ENCODE measurements around the gene CDK10.
"Not testable (repeated sequence)": the region's sequence is repeated elsewhere in the genome, so short reads cannot be mapped to it uniquely, and the experiment has no call there.

CDK10 gene, protein sequence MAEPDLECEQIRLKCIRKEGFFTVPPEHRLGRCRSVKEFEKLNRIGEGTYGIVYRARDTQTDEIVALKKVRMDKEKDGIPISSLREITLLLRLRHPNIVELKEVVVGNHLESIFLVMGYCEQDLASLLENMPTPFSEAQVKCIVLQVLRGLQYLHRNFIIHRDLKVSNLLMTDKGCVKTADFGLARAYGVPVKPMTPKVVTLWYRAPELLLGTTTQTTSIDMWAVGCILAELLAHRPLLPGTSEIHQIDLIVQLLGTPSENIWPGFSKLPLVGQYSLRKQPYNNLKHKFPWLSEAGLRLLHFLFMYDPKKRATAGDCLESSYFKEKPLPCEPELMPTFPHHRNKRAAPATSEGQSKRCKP

DNA sequence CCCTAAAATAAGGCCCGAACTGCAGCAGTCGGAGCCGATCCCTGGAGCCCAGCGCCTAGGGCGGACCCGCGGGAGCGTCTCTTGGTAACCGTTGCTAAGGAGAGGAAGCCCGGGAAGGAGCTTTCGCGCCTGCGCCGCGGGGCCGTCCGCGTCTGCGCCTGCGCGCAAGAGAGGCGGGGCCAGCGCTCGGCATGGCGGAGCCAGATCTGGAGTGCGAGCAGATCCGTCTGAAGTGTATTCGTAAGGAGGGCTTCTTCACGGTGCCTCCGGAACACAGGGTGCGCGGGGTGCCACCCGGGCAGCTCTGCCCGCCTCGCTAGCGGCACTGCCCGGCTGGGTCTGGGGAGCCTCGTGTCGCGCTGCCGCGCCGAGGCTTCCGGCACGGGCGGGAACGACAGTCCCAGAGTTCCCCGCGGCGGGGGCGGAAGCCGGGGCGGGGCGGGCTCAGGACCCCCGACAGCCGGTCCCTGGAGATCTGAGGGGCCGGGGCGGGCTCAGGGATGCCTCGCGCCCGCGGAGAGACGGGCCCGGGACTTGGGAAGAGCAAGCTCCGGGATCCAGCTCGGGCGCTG, at the start of gene CDK10:
CDK10 (plus strand) TSS at position 170 of the 572 bp plus-strand sequence; CDS start at position 192, 22 bp downstream.
- peak; percentile 66 to 67 for DNase-seq (ENCODE audit: low read depth in 2 of 2)

DNA sequence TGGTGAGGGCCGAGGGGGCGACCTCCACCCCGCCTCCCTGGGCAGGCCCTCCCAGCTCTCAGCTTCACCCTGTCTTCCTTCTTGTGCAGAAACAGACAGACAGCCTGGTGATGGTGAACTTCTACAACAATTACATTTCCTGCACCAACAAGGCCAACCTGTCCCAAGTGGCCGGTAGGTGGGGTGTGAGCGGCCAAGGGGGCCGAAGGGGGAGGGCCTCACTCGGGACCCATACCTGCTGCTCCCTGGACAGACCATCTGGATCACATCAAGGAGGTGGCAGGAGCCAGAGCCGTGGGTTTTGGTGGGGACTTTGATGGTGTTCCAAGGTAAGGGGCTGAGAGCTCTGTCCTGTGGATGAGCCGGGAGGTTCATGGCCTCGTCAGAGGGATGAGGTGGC, 49.1 kb upstream of the CDK10 start:
- no peak for DNase-seq (ENCODE audit: low read depth in 2 of 2)

DNA sequence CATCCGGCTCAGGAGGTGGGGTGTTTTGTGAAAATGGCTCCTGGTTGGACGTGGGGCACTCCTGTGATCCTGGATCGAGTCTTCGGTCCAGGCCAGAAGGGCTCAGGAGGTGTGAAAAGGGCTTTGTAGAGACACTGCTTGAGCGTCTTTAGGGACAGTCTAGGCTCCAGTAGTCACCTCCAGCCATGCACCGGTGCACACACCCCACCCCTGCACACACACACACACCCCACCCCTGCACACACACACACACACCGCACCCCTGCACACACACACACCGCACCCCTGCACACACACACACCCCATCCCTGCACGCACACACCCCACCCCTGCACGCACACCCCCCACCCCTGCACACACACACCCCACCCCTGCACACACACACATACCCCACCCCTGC, 48.0 kb upstream of the CDK10 start:
- no peak for DNase-seq (ENCODE audit: low read depth in 2 of 2)

DNA sequence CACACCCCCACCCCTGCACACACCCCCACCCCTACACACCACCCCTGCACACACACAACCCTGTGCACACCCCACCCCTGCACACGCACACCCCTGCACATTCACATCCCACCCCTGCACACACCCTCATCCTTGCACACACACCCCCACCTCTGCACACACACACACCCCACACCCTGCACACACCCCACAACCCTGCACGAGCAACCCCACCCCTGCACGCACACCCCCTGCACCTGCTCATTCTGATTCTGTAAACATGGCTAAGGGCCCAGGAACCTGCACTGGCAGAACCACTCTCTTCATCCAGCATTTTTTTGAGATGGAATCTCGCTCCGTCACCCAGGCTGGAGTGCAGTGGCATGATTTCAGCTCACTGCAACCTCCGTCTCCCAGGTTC, 47.1 kb upstream of the CDK10 start:
- no peak for DNase-seq (ENCODE audit: low read depth in 2 of 2)

DNA sequence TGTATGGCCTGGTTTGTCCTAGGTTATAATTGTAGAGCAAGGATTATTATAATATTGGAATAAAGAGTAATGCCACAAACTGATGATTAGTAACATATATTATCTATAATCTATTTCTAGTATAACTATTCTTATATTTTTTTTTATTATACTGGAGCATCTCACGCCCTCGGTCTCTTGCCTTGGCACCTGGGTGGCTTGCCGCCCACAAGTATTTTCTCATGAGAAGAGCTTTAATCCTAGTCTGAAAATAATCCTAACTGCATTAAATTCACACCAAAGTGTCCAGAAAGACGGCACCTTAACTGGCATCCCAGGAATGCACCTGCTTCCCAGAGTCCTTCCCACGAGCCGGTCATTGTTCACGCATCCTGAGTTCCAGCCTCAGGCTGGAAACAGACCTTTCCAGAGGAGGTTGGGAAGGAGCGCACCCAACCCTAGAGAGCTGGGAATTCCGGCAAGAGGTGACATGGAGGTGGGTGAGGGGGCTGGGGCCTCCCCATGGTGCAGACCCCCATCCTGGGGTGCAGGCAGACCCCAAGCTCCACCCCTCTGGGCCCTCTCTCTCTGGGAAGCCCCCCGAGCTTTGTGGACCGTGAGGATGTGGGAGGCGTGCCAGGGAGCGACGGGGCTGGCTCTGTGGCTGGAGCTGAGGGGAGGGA, 44.9 kb upstream of the CDK10 start:
- no peak for DNase-seq (ENCODE audit: low read depth in 2 of 2)

DNA sequence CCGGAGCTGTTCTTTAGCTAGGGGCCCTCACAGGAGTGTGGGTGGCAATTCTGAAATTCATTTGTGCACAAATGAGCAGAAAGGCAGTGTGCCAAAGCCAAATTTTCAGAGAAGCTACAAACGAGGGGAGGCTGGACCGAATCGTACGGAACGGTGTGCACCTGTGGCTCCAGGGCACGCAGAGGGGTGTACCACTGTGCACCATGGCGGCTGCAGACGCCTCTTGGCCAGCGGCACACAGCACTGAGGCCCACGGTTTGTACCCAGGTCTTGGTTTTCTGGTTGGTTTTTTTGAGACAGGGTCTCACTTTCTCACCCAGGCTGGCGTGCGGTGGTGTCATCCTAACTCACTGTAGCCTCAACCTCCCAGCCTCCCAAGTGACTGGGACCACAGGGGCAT, 43.9 kb upstream of the CDK10 start:
- no peak for DNase-seq (ENCODE audit: low read depth in 2 of 2)

DNA sequence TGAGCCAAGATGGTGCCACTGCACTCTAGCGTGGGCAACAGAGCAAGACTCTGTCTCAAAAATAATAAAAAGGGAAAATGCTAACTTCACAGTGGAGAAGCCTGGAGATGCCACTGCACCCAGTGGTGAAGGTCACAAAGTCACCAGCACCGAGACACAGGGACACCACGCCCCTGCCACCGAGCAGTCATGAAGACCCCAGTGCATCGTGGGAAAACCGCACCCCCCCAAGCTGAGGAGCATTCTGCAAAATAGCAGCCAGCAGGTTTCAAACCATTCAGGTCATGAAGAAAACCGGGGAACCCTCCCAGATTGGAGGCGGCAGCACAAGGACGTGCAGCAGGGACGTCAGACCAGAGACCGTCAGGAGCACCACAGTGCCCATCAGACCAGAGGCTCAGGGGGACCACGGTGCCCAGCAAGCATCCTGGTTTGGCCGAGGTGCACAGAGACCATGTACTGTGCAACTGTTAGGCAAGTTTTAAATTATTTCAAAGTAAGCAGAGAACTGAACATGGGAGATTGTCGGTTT, 42.7 kb upstream of the CDK10 start:
- DNase-seq (ENCODE audit: low read depth in 2 of 2) = no peak

DNA sequence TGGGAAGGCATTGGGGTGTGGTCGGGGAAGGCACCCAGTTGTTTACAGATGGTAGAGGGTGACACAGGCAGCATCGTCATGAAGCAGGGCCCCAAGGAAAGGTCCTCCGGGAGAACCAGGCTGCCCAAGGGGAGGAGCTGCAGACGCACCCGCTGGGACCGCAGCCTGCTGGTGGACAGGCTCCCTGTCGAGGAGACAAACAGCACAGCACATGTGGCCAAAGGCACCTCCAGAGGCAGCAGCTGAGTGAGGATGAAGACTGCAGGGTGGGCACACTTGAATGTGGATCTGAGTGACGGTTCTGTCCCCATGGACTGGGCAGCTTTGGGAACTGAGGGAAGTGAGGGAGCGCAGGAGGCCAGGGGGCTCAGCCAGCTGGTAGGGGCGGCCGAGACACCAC, 41.4 kb upstream of the CDK10 start:
- no peak for DNase-seq (ENCODE audit: low read depth in 2 of 2)

DNA sequence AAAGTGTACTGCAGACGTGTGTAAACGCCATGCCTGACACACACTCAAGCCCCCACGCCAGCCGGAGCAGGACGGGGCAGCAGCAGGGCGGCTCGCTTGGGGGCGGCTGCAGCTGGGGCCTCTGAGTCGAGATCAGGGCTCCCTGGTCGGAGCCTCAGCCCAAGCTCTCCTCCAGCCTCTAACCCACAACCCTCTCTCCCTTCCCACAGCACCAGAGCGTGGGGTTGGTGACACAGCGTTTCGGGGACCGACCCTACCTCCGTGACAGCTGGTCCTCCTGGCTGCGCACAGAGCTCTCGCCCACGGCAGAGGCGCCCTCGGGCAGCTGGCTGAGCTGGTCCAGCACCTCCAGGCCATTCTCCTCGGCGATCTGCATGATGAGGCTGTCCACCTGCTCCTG, 40.2 kb upstream of the CDK10 start:
- no peak for DNase-seq (ENCODE audit: low read depth in 2 of 2)

DNA sequence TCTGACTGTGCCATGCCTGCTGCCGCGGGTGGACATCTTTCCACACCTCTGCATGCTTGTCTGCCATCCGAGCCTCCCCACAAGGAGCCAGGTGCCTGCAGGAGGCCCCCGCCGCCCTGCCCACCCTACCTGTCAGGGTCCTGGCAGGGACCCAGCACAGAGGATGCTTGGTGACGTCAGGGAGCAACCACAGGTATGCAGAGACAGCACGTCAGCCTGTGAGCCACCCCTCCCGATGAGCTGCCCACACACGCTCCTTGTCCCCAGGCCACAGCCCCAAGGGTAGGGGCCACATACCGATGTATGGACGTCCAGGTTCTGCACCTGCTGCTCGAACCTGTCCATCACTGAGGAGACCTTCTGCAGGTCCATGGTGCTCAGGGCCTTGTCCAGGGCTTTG, 39.6 kb upstream of the CDK10 start:
- no peak for DNase-seq (ENCODE audit: low read depth in 2 of 2)

DNA sequence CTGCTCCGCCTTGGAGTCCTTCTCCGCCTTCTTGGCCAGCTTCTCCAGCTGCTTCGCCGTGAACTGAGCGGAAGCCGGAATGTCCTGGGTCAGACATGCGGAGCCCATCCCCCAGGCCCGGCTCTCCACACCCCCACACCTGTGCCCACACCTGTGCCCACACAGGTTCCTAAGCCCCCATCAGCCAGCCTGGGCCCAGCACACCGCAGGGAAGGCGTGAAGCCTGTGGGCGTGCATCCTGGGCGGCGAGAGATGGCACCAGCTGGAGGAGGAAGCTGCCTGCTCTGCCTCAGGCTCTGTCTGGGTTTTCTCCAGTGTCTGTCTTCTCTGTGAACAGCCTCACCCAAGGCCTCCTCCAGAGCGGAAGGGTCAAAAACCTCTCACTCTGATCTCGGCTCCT, 34.9 kb upstream of the CDK10 start:
- DNase-seq (ENCODE audit: low read depth in 2 of 2) = no peak

DNA sequence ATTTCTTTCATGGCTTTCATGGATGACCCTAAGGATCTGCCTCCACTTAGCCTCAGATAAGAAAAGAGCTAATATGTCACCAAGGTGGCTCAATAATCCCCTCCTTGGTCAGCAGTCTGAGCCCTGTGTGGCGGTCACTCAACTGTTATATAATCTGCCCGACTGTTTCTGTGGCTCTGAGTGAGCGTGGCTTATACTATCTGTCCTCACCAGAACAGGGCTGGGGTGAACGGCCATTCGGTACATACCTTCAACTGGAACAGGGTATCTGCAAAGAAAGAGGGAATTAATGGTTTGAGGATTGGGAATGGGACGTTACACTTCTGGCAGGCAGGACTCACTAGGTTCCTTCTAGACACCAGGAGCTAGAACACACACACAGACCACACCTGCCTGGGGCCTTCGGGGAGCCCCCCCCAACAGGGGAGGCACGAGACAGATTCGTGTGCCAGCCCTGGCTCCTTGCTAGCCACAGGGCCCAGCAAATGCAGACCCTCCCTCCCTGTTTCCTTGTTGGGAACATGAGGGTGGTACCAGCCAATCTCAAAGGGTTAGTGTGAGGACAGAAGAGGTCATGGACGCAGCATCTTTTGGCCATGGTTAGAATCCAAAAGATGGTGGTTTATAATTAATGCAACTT, 32.7 kb upstream of the CDK10 start:
- no peak for DNase-seq (ENCODE audit: low read depth in 2 of 2)

DNA sequence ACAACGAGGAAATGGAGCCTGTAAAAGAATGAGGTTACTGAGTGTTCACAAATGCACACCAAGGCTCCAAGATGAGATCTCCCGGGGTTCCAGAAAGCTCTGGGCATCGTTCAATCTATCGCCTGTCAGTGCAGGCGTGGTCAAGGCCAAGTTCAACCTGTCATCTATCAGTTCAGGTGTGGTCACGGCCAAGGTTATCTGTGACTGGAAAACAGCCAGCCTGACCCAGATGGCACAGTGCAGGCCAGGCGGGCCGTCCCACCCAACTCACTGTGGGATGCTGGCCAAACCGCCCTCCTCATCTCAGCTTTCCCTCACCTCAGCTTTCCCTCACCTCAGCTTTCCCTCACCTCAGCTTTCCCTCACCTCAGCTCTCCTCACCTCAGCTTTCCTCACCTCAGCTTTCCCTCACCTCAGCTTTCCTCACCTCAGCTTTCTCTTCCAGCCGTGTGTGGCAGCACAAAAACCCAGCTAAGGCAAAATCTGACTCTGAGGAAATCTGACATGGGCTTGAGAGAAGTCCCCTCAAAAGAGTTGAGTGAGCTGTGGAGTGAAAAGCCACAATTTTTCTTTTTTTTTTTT, 31.3 kb upstream of the CDK10 start:
- DNase-seq (ENCODE audit: low read depth in 2 of 2) = no peak

DNA sequence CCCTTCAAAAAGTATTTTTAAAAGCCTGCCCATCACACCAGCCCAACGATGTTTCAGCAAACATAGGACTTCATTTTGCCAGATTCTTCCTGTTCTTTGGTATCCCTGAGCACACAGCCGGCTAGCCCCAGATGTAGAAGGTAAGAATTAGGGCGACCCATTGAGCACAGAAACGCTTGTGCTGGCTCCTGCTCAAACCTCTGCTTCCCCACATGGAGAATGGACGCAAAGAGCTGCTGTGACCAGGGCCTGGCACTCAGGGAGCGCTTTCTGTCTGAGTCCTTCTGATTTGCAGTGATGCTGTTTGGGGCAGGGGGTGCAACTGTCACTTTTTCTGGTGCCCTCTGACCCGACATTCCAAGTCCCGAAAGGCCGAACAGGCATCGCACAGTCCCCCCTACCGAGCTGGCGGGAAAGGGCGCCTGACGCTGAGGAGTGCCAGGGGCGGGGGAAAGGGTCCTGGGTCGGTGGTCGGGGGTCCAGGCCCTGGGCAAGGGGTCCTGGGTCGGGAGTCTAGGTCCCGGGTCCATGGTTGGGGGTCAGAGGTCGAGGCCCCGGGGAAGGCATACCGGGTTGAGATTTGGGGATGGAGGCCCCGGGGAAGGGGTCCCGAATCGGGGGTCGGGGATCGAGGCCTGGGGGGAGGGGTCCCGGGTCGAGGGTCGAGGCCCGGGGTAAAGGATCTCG, 29.9 kb upstream of the CDK10 start:
- no peak for DNase-seq (ENCODE audit: low read depth in 2 of 2)

DNA sequence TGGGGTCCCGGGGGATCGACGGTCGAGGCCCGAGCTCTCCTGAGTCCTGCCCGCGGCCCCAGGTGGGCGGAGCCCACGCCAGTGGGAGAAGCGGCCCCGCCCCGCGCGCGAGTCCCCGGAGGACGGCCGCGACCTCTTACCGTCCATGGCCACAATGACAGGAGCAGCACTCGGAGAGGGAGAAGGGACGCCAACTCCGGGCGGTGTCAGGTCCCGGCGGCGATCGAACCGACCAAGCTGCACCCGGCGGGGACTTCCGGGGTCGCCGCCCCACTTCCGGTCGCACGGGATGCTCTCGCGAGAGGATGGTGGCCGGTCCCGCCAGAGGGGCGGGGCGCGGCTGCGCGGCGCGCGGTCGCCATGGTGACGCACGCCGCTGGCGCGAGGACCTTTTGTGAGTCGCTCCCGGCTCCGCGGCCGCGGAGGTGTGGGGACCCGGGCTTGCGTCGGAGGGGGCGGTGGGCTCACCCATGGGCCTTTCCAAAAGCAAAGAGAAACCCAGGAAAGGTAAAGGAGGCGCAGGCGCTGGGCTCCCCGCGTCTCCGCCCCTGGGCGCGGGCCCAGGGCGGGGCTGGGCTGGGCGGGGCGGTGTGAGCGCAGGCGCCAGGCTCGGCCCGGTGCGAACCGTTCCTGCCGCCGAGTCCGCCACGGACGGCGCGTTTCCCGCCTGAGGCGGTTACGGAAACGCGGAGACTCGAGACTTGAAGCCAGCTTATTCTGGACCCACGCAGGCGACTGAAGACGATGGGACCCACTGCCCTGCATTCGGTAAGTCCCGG, 28.9 kb upstream of the CDK10 start, which contains the start of the genes CHMP1A and SPATA33:
CHMP1A (minus strand) TSS at position 267 of the 779 bp plus-strand sequence; CDS start at position 147, 120 bp downstream.
SPATA33 (plus strand) TSS at position 395 of the 779 bp plus-strand sequence; CDS start at position 471, 76 bp downstream.
- DNase-seq (ENCODE audit: low read depth in 2 of 2) = peak; percentile 52 to 58

DNA sequence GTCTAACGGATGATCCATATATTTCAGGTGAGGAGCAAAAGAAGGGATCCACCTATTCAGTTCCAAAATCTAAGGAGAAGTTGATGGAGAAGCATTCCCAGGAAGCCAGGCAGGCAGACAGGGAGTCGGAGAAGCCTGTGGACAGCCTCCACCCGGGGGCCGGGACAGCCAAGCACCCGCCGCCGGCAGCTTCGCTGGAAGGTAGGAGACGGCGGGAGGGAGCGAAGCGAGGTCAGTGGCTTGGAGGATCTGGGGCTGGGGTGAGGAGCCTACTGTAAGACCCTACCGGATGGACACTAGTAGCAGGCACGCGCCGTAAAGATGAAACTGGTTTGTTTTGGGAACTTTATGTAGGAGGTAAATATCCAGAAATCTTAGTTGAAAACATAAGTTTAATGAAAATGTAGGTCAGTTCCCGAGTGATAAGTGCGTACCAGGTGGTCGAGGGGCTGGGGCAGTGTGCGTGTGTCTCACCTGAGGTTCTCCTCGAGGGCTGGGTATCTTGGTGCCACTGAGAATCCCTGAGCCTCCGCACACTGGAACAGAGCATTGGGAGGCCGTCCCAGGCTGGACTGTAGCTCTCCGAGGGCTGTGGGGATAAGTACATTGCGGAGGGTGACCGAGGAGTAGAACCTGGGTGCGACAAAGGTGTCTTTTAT, 28.1 kb upstream of the CDK10 start:
- no peak for DNase-seq (ENCODE audit: low read depth in 2 of 2)

DNA sequence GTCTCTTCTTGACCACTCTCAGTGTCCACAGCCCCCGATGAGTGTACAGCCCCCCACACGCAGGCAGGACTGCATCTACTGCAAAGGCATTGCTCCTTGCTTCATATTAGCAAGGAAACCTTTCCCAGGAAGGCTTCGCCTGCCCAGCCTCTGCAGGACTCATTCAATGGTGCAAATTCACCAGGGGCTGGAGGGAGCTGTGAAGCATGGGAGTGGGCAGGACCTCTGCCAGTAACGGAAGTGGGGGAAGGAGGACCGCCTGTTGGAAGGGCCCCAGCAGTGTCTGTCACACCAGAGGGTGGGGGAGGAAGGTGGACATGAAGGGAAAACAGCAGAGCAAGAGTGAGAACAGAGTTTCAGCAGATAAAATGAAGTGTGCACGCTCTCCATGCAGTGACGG, 26.3 kb upstream of the CDK10 start:
- DNase-seq (ENCODE audit: low read depth in 2 of 2) = no peak

DNA sequence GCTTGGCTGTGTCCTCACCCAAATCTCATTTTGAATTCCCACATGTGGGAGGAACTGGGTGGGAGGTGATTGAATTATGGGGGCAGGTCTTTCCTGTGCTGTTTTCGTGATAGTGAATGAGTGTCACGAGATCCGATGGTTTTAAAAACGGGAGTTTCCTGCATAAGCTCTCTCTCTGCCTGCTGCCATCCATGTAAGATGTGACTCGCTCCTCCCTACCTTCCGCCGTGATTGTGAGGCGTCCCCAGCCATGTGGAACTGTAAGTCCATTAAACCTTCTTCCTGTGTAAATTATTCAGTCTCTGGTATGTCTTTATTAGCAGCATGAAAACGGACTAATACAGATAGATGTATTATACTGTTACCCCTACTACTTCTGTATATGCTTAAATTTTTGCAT, 25.3 kb upstream of the CDK10 start:
- DNase-seq (ENCODE audit: low read depth in 2 of 2) = no peak

DNA sequence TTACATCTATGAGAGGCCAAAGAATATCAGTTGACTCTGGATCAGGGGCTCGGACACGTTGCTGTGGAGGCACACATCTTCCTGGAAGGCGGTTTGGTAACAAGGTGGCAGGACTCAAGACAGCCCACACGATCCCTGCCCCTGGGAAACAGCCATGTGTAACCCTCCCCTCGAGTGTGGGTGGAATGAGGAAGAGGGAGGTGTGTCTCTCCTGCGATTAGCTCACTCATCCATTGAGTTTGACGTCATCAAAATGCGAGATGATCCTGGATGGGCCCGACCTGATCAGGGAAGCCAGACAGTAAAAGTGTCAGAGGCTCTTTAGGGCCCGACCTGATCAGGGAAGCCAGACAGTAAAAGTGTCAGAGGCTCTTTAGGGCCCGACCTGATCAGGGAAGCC, 22.3 kb upstream of the CDK10 start:
- not testable (repeated sequence) for DNase-seq (ENCODE audit: low read depth in 2 of 2)

DNA sequence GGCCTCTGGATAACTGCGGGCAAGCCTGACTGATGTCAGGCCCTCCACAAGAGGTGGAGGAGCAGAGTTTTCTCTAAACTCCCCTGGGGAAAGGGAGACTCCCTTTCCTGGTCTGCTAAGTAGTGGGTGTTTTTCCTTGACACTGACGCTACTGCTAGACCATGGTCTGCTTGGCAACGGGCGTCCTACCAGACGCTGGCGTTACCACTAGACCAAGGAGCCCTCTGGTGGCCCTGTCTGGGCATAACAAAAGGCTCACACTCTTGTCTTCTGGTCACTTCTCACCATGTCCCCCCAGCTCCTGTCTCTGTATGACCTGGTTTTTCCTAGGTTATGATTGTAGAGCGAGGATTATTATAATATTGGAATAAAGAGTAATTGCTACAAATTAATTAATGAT, 19.5 kb upstream of the CDK10 start:
- DNase-seq (ENCODE audit: low read depth in 2 of 2) = not testable (repeated sequence)
